Vagina (tissue), 2 donors: ENCODE data around the gene ID3.

Experiments used
- CTCF ChIP-seq, 3 experiments: fragments of 450-650 bp in 2 of 3; fragments of 200-600 bp in 1 of 3; sonication (generic) in 1 of 3; IDR thresholded peaks; one replicate each; pipeline ENCODE4 v1.5.1; 2017 to 2019; ENCODE audit warnings: antibody characterized with exemption in 3 of 3, mild to moderate bottlenecking in 2 of 3, moderate library complexity in 2 of 3
- POLR2A ChIP-seq, 2 donors: fragments of 450-650 bp; IDR thresholded peaks; one replicate each; pipeline ENCODE4 v1.6.1; 2017; ENCODE audit warnings: antibody characterized with exemption in 2 of 2, mild to moderate bottlenecking in 2 of 2, moderate library complexity in 2 of 2

GRCh38 chr1:23555270-23555985, 3.9 kb downstream of the ID3 start:
- TF ChIP-seq CTCF (IDR thresholded peaks at IDR 0.05) (no peak), POLR2A (IDR thresholded peaks at IDR 0.05) (no peak)
